ENCODE results near the gene PAQR5. TPM values are rescaled to one million over a fixed set of nuclear protein-coding genes. Genes with fewer than 3 reads are reported as not detected.

The PAQR5 gene
- total and polyA plus RNA-seq, 10 donors: 0.03 to 0.58 (median 0.27) TPM; not detected in 5

- DNase-seq: no peak
- peaks cover 0 to 38% (median 0%) of the 10 kb centered on the region in 7 donors for H3K27me3 ChIP-seq (replicated peaks in 1 of 7)
- peaks cover 0 to 12% (median 0%) of the 10 kb centered on the region in 6 donors for H3K4me1 ChIP-seq
- 87 to 97% (median 90%) methylated on average over 7 of the region's 7 CpGs for WGBS, 5 donors
- TF ChIP-seq CTCF (IDR thresholded peaks at IDR 0.05 in 8 of 11, conservative IDR thresholded peaks at IDR 0.05 in 3 of 11) (no peak), POLR2AphosphoS5 (IDR thresholded peaks at IDR 0.05) (no peak), POLR2A (IDR thresholded peaks at IDR 0.05) (no peak)
- no peak overlapping the region for H3K4me3 ChIP-seq
- H3K27ac ChIP-seq: no peak overlapping the region
- no peaks in the 10 kb centered on the region for H3K9me3 ChIP-seq
- no peaks in the 10 kb centered on the region for H3K36me3 ChIP-seq
- intact Hi-C loops (cut with DNase I; ENCODE audit: low total_unique reads): no loop called here
Measured at GRCh38 chr15:69318033-69318432, 19.3 kb downstream of the PAQR5 start.

DNA sequence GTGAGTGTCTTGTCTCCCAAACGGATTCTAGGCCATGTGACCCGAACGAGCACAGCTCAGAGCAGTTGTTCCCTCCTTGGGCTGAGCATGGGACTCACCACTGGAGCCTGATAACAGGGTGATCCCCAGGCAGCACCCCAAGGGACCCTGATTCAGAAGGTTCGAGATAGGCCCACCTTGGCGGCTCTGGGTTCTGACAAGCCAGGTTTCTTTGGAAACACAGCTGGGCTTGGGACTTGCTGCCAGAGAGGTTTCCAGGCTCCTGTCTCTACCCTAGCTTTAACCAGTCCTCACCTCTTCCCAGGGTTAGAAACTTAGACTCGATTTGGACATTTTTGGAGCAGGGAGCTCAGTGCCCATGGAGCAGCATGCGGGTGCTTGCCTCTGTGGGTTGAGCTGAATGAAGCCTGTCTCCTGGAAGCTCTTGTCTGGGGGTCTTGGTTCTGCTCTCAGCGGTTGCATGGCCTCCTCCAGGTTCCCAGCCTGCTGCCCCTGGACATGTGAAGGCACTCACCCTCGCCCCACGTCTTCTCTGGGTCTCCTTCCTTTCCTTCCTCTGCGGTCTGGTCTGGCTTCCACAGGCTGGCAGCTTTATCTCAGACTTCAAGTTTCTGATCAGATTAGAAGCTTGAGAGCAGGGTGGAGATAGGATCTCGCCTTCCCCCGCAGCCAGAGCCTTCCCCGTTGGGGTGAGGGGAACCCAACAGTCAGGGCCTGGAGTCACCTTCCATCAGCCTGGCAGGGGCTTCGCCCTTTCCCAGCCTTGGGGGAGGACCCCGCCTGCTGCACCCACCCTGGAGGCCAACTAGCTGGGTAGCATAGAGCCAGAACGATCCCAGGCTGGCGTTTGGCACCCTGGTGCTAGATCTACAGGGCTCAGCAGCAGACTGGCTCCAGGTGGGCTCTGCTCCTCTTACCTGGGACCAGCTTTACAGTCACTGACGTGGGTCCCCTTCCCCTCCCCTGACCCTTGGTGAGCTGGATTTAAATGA is 21.0 kb downstream of the PAQR5 start:
- no peak overlapping the region for H3K27ac ChIP-seq

DNA sequence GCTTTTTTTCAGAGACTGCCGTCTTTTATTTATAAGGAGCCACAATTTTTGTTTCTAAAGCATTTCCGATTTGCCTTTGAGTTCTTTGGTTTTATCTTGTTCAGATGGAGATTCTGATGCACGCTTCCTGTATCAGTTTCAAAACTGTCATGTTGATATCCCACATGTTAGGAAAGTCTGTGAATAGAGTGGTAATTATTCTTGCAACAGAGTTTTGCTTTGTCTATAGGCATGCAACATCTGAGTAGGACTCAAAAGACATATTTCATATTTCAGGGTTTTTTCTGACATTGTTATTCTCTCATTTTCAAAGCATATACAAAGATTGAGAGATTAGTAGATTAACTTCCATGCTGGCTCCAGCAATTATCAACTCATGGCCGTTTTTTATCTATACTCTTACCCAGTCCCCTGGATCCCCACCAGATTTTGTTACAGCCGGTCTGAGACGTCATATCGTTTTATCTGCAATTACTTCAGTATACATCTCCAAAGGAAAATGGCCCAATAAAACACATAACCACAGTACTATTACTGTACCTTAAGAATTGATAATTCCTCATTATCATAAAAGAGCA is 22.4 kb downstream of the PAQR5 start:
- no peak for DNase-seq
- Histone ChIP-seq H3K27ac (no peak overlapping the region), H3K4me1 (no peaks in the 10 kb centered on the region), H3K36me3 (no peaks in the 10 kb centered on the region), H3K27me3 (replicated peaks in 1 of 7) (peaks cover 0 to 31% (median 0%) of the 10 kb centered on the region in 7 donors), H3K4me3 (no peak overlapping the region), H3K9me3 (no peaks in the 10 kb centered on the region)
- WGBS, 5 donors: 36 to 72% (median 54%) methylated on average over 7 of the region's 7 CpGs
- intact Hi-C loops (cut with DNase I; ENCODE audit: low total_unique reads): no loop called here
- no peak for TF ChIP-seq POLR2AphosphoS5 (IDR thresholded peaks at IDR 0.05)
- no peak for TF ChIP-seq POLR2A (IDR thresholded peaks at IDR 0.05)
- no peak for TF ChIP-seq CTCF (IDR thresholded peaks at IDR 0.05 in 8 of 11, conservative IDR thresholded peaks at IDR 0.05 in 3 of 11)

More for the DNA sequence above, 21.0 kb downstream of the PAQR5 start:
- peaks cover 0 to 39% (median 0%) of the 10 kb centered on the region in 7 donors for H3K27me3 ChIP-seq (replicated peaks in 1 of 7)
- H3K4me3 ChIP-seq: no peak overlapping the region
- DNase-seq: no peak
- no peaks in the 10 kb centered on the region for H3K9me3 ChIP-seq
- TF ChIP-seq CTCF (IDR thresholded peaks at IDR 0.05 in 8 of 11, conservative IDR thresholded peaks at IDR 0.05 in 3 of 11) (no peak), POLR2A (IDR thresholded peaks at IDR 0.05) (no peak), POLR2AphosphoS5 (IDR thresholded peaks at IDR 0.05) (no peak)
- no peaks in the 10 kb centered on the region for H3K36me3 ChIP-seq
- 44 to 55% (median 51%) methylated on average over 15 to 19 of the region's 19 CpGs for WGBS, 5 donors
- H3K4me1 ChIP-seq: no peaks in the 10 kb centered on the region
- intact Hi-C loops (cut with DNase I; ENCODE audit: low total_unique reads): no loop called here

DNA sequence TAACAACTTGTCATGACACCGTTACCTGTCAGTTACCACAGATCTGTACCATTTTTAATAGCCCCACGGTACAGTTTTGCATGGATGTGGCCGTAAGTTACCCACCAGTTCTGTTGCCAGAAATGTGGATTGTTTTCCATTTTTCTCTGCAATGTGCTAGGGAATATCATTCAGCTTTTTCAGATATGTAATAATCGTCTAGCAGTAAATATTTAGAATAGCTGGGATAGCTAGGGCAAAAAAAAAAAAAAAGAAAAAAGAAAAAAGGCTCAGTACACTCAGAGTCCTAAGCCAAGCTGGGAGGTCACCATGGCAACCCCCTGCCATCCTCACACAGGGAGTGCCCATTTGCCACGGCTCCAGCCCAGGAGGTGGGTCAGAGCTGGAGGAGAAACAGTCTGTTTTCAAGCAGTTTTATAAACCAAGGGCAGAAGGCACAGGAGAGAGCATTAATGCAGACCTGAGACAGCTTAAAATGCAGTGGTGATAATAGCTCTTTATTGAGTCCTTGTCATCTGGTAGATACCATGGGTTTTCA is 25.2 kb downstream of the PAQR5 start:
- Histone ChIP-seq H3K4me1 (no peaks in the 10 kb centered on the region), H3K27ac (no peak overlapping the region), H3K27me3 (replicated peaks in 1 of 7) (peaks cover 0 to 9% (median 0%) of the 10 kb centered on the region in 7 donors), H3K9me3 (no peaks in the 10 kb centered on the region), H3K4me3 (no peak overlapping the region), H3K36me3 (no peaks in the 10 kb centered on the region)
- intact Hi-C loops (cut with DNase I; ENCODE audit: low total_unique reads): no loop called here
- no peak for DNase-seq
- WGBS, 5 donors: 64 to 80% (median 78%) methylated on average over 5 of the region's 5 CpGs
- no peak for TF ChIP-seq CTCF (IDR thresholded peaks at IDR 0.05 in 8 of 11, conservative IDR thresholded peaks at IDR 0.05 in 3 of 11)
- TF ChIP-seq POLR2AphosphoS5 (IDR thresholded peaks at IDR 0.05): no peak
- TF ChIP-seq POLR2A (IDR thresholded peaks at IDR 0.05): no peak
